ENCODE results near the gene ATP13A3.

DNA sequence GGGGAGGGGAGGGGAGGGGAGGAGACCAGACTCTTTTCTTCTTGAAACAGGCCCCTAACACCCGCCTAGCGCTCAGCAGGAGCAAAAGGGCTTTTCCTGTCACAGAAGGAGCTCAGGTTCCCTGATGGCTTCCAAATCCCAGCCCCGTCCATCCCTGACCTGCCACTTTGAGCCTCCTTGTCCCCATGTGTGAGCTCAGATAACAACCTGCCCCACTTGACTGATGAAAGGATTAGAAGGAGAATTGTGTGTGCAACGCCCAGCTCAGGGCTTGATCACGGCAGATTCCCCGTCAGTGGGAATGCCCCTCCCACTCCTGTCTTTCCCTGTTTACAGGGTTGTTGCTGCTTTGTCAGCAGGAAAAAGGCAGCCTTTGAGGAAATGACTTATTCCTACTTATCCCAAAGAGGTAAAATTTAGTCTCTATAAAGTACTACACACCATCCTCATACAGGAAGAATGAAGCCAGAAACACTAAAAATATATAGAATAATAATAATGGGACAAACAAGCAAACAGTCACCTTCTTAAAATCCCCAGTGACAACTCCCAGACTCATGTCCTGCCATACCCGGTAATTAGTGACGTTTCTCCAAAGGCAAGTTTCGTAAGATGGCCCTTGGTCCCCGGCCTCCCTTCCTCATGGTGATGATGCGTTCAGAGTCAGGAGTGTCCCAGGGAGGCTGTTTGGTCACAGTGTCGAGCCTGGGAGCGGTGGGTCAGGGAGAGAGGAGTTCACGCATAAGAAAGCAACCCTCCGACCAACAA, 111.1 kb downstream of the ATP13A3 start:
- TF ChIP-seq CTCF (IDR thresholded peaks at IDR 0.05 in 2 of 3, conservative IDR thresholded peaks at IDR 0.05 in 1 of 3; ENCODE audit: insufficient read depth in 2 of 3, low read depth in 1 of 3, low read length in 3 of 3) (no peak), ELK3 (CRISPR knock-in tag; IDR thresholded peaks at IDR 0.05) (no peak), ZZZ3 (IDR thresholded peaks at IDR 0.05) (no peak)
